LNCAP (cell line): ENCODE measurements around the gene PLSCR3.
A peak's percentile ranks its signal among the peaks of the same experiment; 100 is the strongest.

ENCODE experiments used
- TF ChIP-seq, protein P1 (sequence below): fragments of 450-650 bp; IDR thresholded peaks from 2 replicates; pipeline ENCODE4 v1.5.1; 2017; ENCODE audit warnings: mild to moderate bottlenecking

Gene PLSCR3

DNA sequence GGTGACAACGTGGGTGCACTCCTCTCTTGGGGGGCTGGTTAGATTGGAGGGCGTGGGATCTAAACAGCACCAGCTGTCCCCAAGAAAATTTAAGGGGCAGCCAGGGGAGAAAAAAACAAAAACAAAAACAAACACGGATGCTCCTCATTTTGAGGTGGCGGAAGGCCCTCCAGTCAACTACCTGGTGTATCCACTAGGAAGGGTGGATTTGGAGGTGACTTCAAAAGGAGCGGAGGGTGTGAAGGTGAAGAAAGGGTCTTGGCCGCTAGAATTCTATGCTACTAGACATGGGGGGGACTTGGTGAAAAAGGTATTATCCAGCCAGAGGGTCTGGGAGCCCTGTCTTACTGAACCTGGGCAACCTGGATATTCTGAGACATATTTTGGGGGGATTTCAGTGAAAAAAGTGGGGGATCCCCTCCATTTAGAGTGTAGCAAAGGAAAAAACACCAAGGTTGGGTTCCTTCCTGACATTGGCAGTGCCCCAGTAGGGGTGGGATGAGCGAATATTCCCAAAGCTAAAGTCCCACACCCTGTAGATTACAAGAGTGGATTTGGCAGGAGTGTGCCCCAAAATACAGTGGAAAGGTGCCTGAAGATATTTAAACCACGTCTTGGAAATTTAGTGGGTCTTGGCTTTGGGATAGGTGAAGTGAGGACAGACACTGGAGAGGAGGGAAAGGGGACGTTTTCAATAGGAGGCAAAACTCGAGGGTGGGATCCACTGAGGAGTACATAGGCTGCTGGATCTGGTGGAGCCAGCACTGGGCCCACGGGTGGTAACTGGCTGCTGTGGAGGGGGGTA is 44.5 kb upstream of the PLSCR3 start:
- TF ChIP-seq, protein P1, sequence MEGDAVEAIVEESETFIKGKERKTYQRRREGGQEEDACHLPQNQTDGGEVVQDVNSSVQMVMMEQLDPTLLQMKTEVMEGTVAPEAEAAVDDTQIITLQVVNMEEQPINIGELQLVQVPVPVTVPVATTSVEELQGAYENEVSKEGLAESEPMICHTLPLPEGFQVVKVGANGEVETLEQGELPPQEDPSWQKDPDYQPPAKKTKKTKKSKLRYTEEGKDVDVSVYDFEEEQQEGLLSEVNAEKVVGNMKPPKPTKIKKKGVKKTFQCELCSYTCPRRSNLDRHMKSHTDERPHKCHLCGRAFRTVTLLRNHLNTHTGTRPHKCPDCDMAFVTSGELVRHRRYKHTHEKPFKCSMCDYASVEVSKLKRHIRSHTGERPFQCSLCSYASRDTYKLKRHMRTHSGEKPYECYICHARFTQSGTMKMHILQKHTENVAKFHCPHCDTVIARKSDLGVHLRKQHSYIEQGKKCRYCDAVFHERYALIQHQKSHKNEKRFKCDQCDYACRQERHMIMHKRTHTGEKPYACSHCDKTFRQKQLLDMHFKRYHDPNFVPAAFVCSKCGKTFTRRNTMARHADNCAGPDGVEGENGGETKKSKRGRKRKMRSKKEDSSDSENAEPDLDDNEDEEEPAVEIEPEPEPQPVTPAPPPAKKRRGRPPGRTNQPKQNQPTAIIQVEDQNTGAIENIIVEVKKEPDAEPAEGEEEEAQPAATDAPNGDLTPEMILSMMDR: no peak

DNA sequence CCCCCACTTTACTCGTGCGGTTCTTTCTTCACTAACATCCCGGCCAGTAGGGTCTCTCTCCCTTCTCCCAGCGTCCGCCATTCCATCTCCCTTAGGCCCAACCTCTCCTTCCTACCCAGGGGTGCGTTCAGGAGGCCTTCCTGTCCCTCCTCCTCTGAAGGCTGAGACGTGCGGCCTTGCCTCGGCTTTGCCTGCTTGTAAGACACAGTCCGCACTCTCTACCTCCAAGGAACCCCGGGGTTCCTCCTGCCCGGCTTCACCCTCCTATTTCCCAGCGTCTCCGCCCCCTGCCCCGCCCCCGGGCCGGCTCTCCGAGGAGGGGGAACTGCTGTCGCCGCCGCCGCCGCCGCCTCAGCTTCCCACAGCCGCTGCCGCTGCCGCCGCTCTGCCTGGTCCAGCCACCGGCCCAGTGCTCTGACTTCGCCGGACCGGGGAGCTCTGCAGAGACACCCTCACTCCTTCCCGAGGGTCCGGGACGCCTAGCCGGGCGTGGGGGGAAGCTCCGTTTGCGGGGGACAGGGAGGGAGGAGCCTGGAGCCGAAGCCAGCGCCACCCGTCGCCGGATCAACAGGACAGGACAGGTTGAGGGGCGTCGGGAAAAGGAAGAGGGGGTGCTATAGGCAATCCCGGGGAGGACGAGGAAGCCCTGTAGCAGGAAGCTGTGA is 43.8 kb upstream of the PLSCR3 start:
- TF ChIP-seq, protein P1: no peak

DNA sequence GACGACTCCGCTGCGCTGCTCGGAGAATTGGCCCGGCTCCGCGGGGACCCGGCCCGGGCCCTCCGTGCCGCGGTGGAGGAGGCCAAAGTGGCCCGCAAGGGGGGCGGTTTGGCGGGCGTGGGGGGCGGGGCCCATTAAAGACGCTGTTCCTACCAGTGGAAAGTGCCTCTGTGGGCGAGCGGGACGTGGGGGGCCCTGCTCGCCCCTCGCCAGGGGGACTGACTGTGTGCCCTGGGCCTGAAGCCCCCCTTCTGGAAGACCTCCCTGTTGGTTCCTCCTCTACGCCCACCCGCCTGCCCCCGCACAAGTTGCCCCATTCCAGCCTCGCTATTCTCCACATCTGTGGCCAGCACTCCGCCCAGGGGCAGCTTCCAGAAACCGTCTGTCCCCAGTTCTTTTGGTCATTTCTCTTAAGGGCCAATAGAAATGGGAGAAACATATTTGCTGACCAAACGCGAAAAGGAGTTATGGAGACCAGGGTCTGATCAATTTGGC is 43.1 kb upstream of the PLSCR3 start:
- TF ChIP-seq, protein P1: no peak

DNA sequence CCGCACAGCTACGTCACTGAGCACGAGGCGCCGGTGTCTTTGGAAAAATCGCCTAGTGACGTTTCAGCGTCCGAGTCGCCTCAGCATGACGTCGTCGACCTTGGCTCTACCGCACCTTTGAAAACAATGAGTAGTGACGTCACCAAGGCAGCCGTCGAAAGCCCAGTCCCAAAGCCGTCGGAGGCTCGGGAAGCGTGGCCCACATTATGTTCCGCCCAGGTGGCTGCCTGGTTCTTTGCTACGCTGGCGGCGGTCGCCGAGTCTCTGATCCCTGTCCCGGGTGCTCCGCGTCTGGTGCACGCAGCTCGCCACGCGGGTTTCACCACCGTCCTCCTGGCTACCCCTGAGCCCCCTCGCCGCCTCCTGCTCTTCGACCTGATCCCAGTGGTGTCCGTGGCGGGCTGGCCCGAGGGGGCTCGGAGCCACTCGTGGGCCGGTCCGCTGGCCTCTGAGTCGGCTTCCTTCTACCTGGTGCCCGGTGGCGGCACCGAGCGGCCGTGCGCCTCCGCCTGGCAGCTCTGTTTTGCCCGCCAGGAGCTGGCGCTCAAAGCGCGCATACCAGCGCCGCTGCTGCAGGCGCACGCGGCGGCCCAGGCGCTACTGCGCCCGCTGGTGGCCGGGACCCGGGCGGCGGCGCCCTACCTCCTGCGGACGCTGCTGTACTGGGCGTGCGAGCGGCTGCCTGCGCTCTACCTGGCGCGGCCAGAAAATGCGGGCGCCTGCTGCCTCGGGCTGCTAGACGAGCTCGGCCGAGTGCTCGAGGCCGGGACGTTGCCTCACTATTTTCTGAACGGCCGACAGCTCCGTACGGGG is 42.4 kb upstream of the PLSCR3 start:
- TF ChIP-seq, protein P1: peak; percentile 77

DNA sequence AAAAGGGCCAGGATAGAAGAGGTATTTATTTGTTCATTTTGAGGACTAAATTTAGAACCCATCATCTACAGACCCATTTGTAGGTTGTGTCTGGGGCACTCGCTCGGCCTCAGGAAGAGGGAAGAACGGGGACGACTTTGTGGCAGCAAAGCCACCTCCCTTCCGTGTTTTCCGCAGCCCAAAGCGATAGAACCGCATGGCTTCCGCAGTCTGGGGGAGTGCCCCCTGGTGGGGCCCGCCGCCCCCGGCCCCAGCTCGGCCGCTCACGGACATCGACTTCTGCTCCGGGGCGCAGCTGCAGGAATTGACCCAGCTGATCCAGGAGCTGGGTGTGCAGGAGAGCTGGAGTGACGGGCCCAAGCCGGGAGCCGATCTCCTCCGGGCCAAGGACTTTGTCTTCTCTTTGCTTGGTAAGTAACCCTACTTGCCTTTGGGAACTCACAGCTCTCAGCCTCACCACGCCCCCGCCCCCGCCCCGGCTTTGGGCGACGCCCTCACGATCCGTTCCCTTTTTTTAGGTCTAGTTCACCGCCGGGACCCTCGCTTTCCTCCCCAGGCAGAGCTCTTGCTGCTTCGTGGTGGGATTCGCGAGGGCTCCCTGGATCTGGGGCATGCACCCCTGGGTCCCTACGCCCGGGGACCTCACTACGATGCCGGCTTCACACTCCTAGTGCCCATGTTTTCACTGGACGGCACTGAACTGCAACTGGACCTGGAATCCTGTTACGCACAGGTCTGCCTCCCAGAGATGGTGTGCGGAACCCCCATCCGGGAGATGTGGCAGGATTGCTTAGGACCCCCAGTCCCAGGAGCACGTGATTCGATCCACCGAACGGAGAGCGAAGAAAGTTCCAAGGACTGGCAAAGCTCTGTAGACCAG is 41.6 kb upstream of the PLSCR3 start:
- TF ChIP-seq, protein P1: no peak

DNA sequence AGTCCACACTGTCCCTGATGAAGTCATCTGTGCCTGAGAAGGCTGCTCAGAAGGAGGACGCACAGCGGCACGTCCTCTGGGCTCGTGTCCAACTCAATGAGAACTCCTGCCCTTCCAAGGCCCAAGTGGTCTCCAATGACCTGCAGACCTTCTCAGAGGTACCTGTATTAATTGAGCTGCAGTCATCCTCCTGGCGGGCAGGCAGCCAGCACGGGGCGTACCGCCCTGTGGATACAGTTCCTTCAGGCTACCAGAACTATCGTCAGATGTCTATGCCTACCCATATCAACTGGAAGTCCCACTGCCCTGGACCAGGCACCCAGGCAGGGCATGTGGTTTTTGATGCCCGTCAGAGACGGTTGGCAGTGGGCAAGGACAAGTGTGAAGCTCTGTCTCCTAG is 38.0 kb upstream of the PLSCR3 start:
- TF ChIP-seq, protein P1: no peak
